GM23248 (cell line): Measurements from ENCODE around the gene INHBC. TPM values are rescaled to one million over a fixed set of nuclear protein-coding genes. Genes with fewer than 3 reads are reported as not detected.

Experiments used
- DNase-seq: peaks from one replicate; pipeline ENCODE4 v3.0.0-alpha.2; 2015
- H2AFZ ChIP-seq: fragments of 200-600 bp; sonication (generic); 2 replicates; pipeline ENCODE4 v1.6.1; 2016; ENCODE audit warnings: antibody characterized with exemption
- H3F3A ChIP-seq: fragments of 200-600 bp; sonication (generic); 2 replicates; pipeline ENCODE4 v1.6.1; 2016; ENCODE audit warnings: mild to moderate bottlenecking, antibody characterized with exemption, mixed run types; ENCODE audit not compliant: insufficient read depth
- H3K27ac ChIP-seq: fragments of 200-600 bp; sonication (generic); 2 replicates; pipeline ENCODE4 v1.5.1; 2016; ENCODE audit warnings: mild to moderate bottlenecking
- H3K27me3 ChIP-seq: fragments of 200-600 bp; sonication (generic); replicated peaks from 2 replicates; pipeline ENCODE4 v1.6.1; 2016; ENCODE audit warnings: mild to moderate bottlenecking; ENCODE audit not compliant: insufficient read depth
- H3K36me3 ChIP-seq: fragments of 200-600 bp; sonication (generic); 2 replicates; pipeline ENCODE4 v1.6.1; 2016; ENCODE audit warnings: low read depth, mild to moderate bottlenecking
- H3K4me1 ChIP-seq: fragments of 200-600 bp; sonication (generic); 2 replicates; pipeline ENCODE4 v1.6.1; 2016; ENCODE audit warnings: mild to moderate bottlenecking; ENCODE audit not compliant: insufficient read depth
- H3K4me2 ChIP-seq: fragments of 200-600 bp; sonication (generic); one replicate; pipeline ENCODE4 v1.6.1; 2016; ENCODE audit warnings: mild to moderate bottlenecking; ENCODE audit not compliant: unreplicated experiment
- H3K4me3 ChIP-seq: fragments of 200-600 bp; sonication (generic); 2 replicates; pipeline ENCODE4 v1.5.1; 2016; ENCODE audit warnings: mild to moderate bottlenecking
- H3K79me2 ChIP-seq: fragments of 200-600 bp; sonication (generic); 2 replicates; pipeline ENCODE4 v1.6.1; 2016; ENCODE audit warnings: mild to moderate bottlenecking; ENCODE audit not compliant: insufficient read depth
- H3K9ac ChIP-seq: fragments of 200-600 bp; sonication (generic); 2 replicates; pipeline ENCODE4 v1.6.1; 2016; ENCODE audit warnings: mild to moderate bottlenecking
- H3K9me2 ChIP-seq: fragments of 200-600 bp; sonication (generic); 2 replicates; pipeline ENCODE4 v1.6.1; 2016; ENCODE audit warnings: mixed run types, mild to moderate bottlenecking, moderate library complexity; ENCODE audit not compliant: insufficient read depth
- H3K9me3 ChIP-seq: fragments of 200-600 bp; sonication (generic); one replicate; pipeline ENCODE4 v1.6.1; 2017; ENCODE audit warnings: low read depth
- H4K20me1 ChIP-seq: fragments of 200-600 bp; sonication (generic); 2 replicates; pipeline ENCODE4 v1.6.0; 2016; ENCODE audit not compliant: insufficient read depth
- EZH2 ChIP-seq: fragments of 200-600 bp; sonication (generic); IDR thresholded peaks from 2 replicates; pipeline ENCODE4 v1.6.1; 2018; ENCODE audit warnings: antibody characterized with exemption, mild to moderate bottlenecking; ENCODE audit not compliant: insufficient read depth, poor library complexity, severe bottlenecking
- EZH2phosphoT487 ChIP-seq: fragments of 200-600 bp; sonication (generic); IDR thresholded peaks from 2 replicates; pipeline ENCODE4 v1.6.1; 2018; ENCODE audit warnings: antibody characterized with exemption, moderate library complexity, mild to moderate bottlenecking, low read depth; ENCODE audit not compliant: insufficient read depth
- WGBS, 2 experiments: methylation state at CpG; one replicate each; pipeline ENCODE4 v1.1.6; 2015 to 2017; ENCODE audit warnings: low lambda C conversion rate in 2 of 2, low coverage in 1 of 2; ENCODE audit errors: missing lambda C conversion rate in 2 of 2; 5-methylcytosine and 5-hydroxymethylcytosine counted together
- in situ Hi-C: fragments of 300-500 bp; cut with MboI; formaldehyde crosslinking; loops from 2 replicates; pipeline ENCODE4 v1.15.0; 2020
- polyA plus RNA-seq: library from polyadenylated mRNA; unstranded; fragments of >200 nt; fragmentation: Nextera tagmentation; extraction: Ambion mirVana; gene quantifications from 2 replicates; pipeline ENCODE4 v1.2.1, GENCODE V29; 2016
- total RNA-seq: library from RNA; depleted of rRNA; stranded (reverse); fragments of >200 nt; shearing (Covaris generic); gene quantifications from 2 replicates; pipeline ENCODE4 v1.2.3, GENCODE V29; 2014

Gene INHBC
- total and polyA plus RNA-seq, 2 experiments from 2014 or later = not detected

- Histone ChIP-seq H3K4me2 (no peak overlapping the region), H3K27me3 (peaks cover 44% of the 10 kb centered on the region), H4K20me1 (no peaks in the 10 kb centered on the region), H3F3A (no peaks in the 10 kb centered on the region), H3K9me2 (no peaks in the 10 kb centered on the region), H3K79me2 (no peaks in the 10 kb centered on the region), H3K4me1 (no peaks in the 10 kb centered on the region), H3K27ac (no peak overlapping the region), H3K9me3 (no peaks in the 10 kb centered on the region), H3K36me3 (no peaks in the 10 kb centered on the region), H2AFZ (no peak overlapping the region), H3K9ac (no peak overlapping the region), H3K4me3 (no peak overlapping the region)
- no peak for DNase-seq
- in situ Hi-C loops = no loop called here
- TF ChIP-seq EZH2phosphoT487 (no peak), EZH2 (no peak)
- WGBS, 2 experiments = 65 to 68% methylated on average over 3 of the region's 3 CpGs
Measured at GRCh38 chr12:57471661-57472060, 37.1 kb downstream of the INHBC start.

DNA sequence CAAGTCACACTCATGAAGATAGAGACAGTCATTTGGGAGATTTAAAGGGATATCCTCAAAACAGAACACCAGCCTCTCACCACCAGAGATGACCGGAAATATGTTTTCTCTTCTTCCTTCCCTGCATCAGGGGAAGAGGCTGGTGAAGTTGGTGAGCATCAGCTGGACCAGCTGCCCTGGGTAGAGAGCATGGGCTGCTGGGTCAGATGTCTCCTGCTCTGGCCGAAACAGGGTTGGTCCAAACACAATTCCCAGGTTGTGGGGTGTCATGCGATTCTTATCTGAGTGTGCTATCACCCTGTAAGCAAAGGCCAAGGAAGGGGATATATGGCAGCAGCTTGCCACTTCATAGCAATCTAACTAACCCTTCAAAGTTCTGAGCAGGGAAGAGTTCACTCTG, 37.8 kb downstream of the INHBC start:
- H3K9ac ChIP-seq = no peak overlapping the region
- 79 to 82% methylated on average over 3 of the region's 3 CpGs for WGBS, 2 experiments
- TF ChIP-seq EZH2phosphoT487 (no peak), EZH2 (no peak)
- no peaks in the 10 kb centered on the region for H3F3A ChIP-seq
- no peak overlapping the region for H3K4me3 ChIP-seq
- H4K20me1 ChIP-seq = no peaks in the 10 kb centered on the region
- no peak for DNase-seq
- no peaks in the 10 kb centered on the region for H3K9me3 ChIP-seq
- H3K79me2 ChIP-seq = no peaks in the 10 kb centered on the region
- no peak overlapping the region for H2AFZ ChIP-seq
- H3K27me3 ChIP-seq = peaks cover 46% of the 10 kb centered on the region
- H3K4me1 ChIP-seq = no peaks in the 10 kb centered on the region
- in situ Hi-C loops = no loop called here
- no peak overlapping the region for H3K27ac ChIP-seq
- no peaks in the 10 kb centered on the region for H3K9me2 ChIP-seq
- H3K36me3 ChIP-seq = no peaks in the 10 kb centered on the region
- no peak overlapping the region for H3K4me2 ChIP-seq

DNA sequence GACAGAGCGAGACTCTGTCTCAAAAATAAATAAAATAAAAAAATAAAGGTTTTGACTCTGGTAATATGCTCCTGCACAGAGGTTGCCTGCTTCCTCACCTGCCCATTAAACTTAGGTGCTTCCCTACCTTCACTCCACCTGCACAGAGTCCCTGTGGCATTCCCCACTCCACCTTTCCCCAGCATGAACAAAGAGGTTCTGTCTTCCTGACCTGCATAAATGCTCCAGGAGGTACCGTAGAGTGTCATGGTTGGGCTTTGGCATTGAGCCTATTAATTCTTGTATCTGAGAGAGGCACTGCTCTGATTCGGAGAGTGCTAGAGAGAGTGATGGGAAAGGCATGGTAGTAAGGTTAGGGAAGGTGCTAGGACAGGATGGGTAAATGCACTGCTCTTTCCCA, 38.8 kb downstream of the INHBC start:
- TF ChIP-seq EZH2phosphoT487 (no peak), EZH2 (no peak)
- no peak for DNase-seq
- H2AFZ ChIP-seq = no peak overlapping the region
- 24 to 29% methylated on average over 3 of the region's 3 CpGs for WGBS, 2 experiments
- H3K27me3 ChIP-seq = peaks cover 46% of the 10 kb centered on the region
- H3K9me3 ChIP-seq = no peaks in the 10 kb centered on the region
- no peaks in the 10 kb centered on the region for H3K9me2 ChIP-seq
- no peak overlapping the region for H3K9ac ChIP-seq
- no peak overlapping the region for H3K4me3 ChIP-seq
- H3F3A ChIP-seq = no peaks in the 10 kb centered on the region
- H3K36me3 ChIP-seq = no peaks in the 10 kb centered on the region
- no peaks in the 10 kb centered on the region for H4K20me1 ChIP-seq
- H3K27ac ChIP-seq = no peak overlapping the region
- H3K4me1 ChIP-seq = no peaks in the 10 kb centered on the region
- H3K4me2 ChIP-seq = no peak overlapping the region
- in situ Hi-C loops = no loop called here
- H3K79me2 ChIP-seq = no peaks in the 10 kb centered on the region

DNA sequence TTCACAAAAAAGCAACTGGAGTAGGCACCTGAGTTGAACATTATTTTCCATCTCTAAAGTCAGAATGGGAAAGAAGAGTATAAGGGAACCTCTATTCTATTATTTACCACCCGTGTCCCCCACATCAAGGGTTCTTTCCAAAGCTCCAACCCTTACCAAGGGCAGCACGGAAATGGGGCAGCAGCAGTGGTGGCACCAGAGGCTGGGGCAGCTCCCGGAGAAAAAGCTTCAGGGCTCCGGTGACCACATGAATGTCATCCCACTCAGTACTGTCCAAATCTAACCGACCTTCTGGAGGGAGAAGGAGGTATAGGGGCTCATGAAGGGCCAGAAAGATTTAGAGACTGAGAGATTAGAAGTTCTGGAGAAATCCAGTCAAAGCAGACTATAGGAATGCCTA, 39.3 kb downstream of the INHBC start:
- Histone ChIP-seq H3K27ac (no peak overlapping the region), H3K9me2 (no peaks in the 10 kb centered on the region), H4K20me1 (no peaks in the 10 kb centered on the region), H3K36me3 (no peaks in the 10 kb centered on the region), H3K27me3 (peaks cover 46% of the 10 kb centered on the region), H3F3A (no peaks in the 10 kb centered on the region), H3K4me3 (no peak overlapping the region), H3K4me1 (no peaks in the 10 kb centered on the region), H3K9ac (no peak overlapping the region), H3K4me2 (no peak overlapping the region), H2AFZ (no peak overlapping the region), H3K79me2 (no peaks in the 10 kb centered on the region), H3K9me3 (no peaks in the 10 kb centered on the region)
- in situ Hi-C loops = no loop called here
- WGBS, 2 experiments = 58 to 63% methylated on average over 5 of the region's 5 CpGs
- no peak for DNase-seq
- TF ChIP-seq EZH2 (no peak), EZH2phosphoT487 (no peak)

- H3K4me3 ChIP-seq = no peak overlapping the region
- no peaks in the 10 kb centered on the region for H3K79me2 ChIP-seq
- no peak overlapping the region for H2AFZ ChIP-seq
- H3K27ac ChIP-seq = no peak overlapping the region
- no peaks in the 10 kb centered on the region for H3F3A ChIP-seq
- no peaks in the 10 kb centered on the region for H3K9me3 ChIP-seq
- in situ Hi-C loops = no loop called here
- no peaks in the 10 kb centered on the region for H4K20me1 ChIP-seq
- DNase-seq = no peak
- WGBS, 2 experiments = 90 to 93% methylated on average over 8 of the region's 8 CpGs
- no peaks in the 10 kb centered on the region for H3K4me1 ChIP-seq
- H3K9ac ChIP-seq = no peak overlapping the region
- H3K9me2 ChIP-seq = no peaks in the 10 kb centered on the region
- no peaks in the 10 kb centered on the region for H3K36me3 ChIP-seq
- TF ChIP-seq EZH2 (no peak), EZH2phosphoT487 (no peak)
- no peak overlapping the region for H3K4me2 ChIP-seq
- peaks cover 46% of the 10 kb centered on the region for H3K27me3 ChIP-seq
Measured at GRCh38 chr12:57474430-57474829, 39.8 kb downstream of the INHBC start.
